Parathyroid adenoma (tissue), 2 donors: ENCODE results near the gene CDKL4.

Experiments
- H2AFZ ChIP-seq: fragments of 300-600 bp; sonication (generic); one replicate; pipeline ENCODE4 v1.7.0; 2017; ENCODE audit warnings: antibody characterized with exemption, mild to moderate bottlenecking
- H3K27ac ChIP-seq: fragments of 300-600 bp; sonication (generic); one replicate; pipeline ENCODE4 v1.7.0; 2017
- H3K27me3 ChIP-seq: fragments of 300-600 bp; sonication (generic); one replicate; pipeline ENCODE4 v1.7.0; 2017; ENCODE audit warnings: low read length; ENCODE audit not compliant: control insufficient read depth, insufficient read depth
- H3K36me3 ChIP-seq: fragments of 300-600 bp; sonication (generic); one replicate; pipeline ENCODE4 v1.7.0; 2017; ENCODE audit warnings: low read length; ENCODE audit not compliant: control insufficient read depth, insufficient read depth
- H3K4me1 ChIP-seq: fragments of 300-600 bp; sonication (generic); one replicate; pipeline ENCODE4 v1.7.0; 2017; ENCODE audit warnings: control low read depth
- H3K4me2 ChIP-seq: fragments of 300-600 bp; sonication (generic); one replicate; pipeline ENCODE4 v1.7.0; 2017; ENCODE audit warnings: low read length
- H3K4me3 ChIP-seq: fragments of 300-600 bp; sonication (generic); one replicate; pipeline ENCODE4 v1.7.0; 2017; ENCODE audit warnings: low read depth, low read length
- H3K79me2 ChIP-seq: fragments of 300-600 bp; sonication (generic); one replicate; pipeline ENCODE4 v1.7.0; 2017; ENCODE audit warnings: control low read depth
- H3K9ac ChIP-seq: fragments of 300-600 bp; sonication (generic); one replicate; pipeline ENCODE4 v1.7.0; 2017; ENCODE audit warnings: mild to moderate bottlenecking
- H3K9me3 ChIP-seq: fragments of 300-600 bp; sonication (generic); one replicate; pipeline ENCODE4 v1.7.0; 2017; ENCODE audit warnings: low read length; ENCODE audit not compliant: control insufficient read depth
- TF ChIP-seq, protein P1 (sequence below): fragments of 300-600 bp; sonication (generic); IDR thresholded peaks from one replicate; pipeline ENCODE4 v1.7.0; 2017; ENCODE audit warnings: antibody characterized with exemption, mild to moderate bottlenecking
- donor health status: primary hyperparathyroidism.

The CDKL4 gene

DNA sequence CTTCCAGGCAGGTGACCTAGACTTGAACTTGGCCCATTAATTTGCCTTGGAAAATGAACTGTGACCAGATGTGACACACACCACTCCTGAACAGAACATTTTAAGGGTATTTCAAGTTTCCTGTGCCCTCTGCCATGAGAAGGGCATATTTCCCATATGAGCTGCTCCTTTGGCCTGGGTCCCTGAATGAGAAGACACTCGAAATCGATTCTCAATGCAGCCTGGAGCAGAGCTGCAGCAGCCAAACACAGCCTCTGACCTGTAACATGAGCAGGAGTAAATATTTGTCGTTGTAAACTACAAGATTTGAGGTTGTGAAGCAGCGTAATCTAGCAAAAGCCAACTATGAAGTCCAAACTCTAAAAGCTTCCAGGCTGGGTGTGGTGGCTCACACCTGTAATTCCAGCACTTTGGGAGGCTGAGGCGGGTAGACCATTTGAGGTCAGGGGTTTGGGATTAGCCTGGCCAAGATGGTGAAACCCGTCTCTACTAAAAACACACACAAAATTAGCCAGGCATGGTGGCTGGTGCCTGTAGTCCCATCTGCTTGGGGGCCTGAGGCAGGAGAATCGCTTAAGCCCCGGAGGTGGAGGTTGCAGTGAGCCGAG lies 92.8 kb downstream of the CDKL4 start:
- H3K79me2 ChIP-seq: no peaks in the 10 kb centered on the region
- no peaks in the 10 kb centered on the region for H3K36me3 ChIP-seq
- TF ChIP-seq, protein P1, sequence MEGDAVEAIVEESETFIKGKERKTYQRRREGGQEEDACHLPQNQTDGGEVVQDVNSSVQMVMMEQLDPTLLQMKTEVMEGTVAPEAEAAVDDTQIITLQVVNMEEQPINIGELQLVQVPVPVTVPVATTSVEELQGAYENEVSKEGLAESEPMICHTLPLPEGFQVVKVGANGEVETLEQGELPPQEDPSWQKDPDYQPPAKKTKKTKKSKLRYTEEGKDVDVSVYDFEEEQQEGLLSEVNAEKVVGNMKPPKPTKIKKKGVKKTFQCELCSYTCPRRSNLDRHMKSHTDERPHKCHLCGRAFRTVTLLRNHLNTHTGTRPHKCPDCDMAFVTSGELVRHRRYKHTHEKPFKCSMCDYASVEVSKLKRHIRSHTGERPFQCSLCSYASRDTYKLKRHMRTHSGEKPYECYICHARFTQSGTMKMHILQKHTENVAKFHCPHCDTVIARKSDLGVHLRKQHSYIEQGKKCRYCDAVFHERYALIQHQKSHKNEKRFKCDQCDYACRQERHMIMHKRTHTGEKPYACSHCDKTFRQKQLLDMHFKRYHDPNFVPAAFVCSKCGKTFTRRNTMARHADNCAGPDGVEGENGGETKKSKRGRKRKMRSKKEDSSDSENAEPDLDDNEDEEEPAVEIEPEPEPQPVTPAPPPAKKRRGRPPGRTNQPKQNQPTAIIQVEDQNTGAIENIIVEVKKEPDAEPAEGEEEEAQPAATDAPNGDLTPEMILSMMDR: no peak
- H3K4me2 ChIP-seq: no peak overlapping the region
- no peaks in the 10 kb centered on the region for H3K27me3 ChIP-seq
- no peaks in the 10 kb centered on the region for H3K9me3 ChIP-seq
- H3K9ac ChIP-seq: no peak overlapping the region
- no peak overlapping the region for H3K4me3 ChIP-seq
- H3K27ac ChIP-seq: no peak overlapping the region
- no peaks in the 10 kb centered on the region for H3K4me1 ChIP-seq
- peak overlapping the region; percentile 31 for H2AFZ ChIP-seq

DNA sequence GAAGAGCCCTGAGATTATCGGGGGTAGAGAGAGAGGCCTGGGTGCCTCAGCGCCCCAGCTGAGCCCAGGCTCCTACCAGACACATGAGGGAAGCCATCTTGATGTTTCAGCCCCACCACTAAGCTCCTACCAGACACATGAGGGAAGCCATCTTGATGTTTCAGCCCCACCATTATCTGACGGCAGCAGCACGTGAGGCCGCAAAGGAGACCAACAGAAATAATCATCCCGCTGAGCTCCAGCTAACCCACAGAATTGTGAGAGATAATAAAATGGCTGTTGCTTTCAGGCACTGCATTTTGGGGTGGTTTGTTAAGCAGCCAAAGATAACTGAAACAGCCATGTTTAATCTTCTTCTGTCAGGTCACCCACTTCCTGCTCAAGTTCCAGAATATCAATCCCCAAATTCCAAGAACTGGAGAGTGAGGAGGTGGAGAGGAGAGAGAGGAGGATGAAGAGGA lies 93.6 kb downstream of the CDKL4 start:
- Histone ChIP-seq H3K27me3 (no peaks in the 10 kb centered on the region), H3K4me2 (no peak overlapping the region), H3K9me3 (no peaks in the 10 kb centered on the region), H3K4me1 (no peaks in the 10 kb centered on the region), H3K4me3 (no peak overlapping the region), H3K9ac (no peak overlapping the region), H3K79me2 (no peaks in the 10 kb centered on the region), H3K27ac (no peak overlapping the region), H2AFZ (no peak overlapping the region), H3K36me3 (no peaks in the 10 kb centered on the region)
- TF ChIP-seq, protein P1: no peak

DNA sequence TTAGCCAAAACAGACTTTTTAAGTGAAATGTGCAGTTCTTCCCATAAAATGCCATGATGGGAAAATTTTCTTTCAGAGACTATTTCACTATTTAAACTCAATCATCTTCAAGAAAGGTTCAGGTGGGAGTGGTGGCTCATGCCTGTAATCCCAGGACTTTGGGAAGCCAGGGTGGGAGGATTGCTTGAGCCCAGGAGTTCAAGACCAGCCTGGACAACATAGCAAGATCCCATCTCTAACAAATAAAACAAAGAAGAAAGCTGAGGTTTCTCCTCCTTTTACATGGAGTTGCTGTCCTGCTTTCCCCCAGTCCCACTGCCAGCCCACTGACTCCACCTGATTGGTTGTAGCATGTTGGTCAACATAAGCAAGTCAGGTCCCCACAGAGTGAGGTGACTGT lies 97.1 kb downstream of the CDKL4 start:
- H3K4me2 ChIP-seq: no peak overlapping the region
- H3K9me3 ChIP-seq: no peaks in the 10 kb centered on the region
- no peak overlapping the region for H3K9ac ChIP-seq
- H3K79me2 ChIP-seq: no peaks in the 10 kb centered on the region
- TF ChIP-seq, protein P1: no peak
- no peaks in the 10 kb centered on the region for H3K27me3 ChIP-seq
- H3K36me3 ChIP-seq: no peaks in the 10 kb centered on the region
- peaks cover 4% of the 10 kb centered on the region for H3K4me1 ChIP-seq
- H2AFZ ChIP-seq: no peak overlapping the region
- no peak overlapping the region for H3K27ac ChIP-seq
- no peak overlapping the region for H3K4me3 ChIP-seq

DNA sequence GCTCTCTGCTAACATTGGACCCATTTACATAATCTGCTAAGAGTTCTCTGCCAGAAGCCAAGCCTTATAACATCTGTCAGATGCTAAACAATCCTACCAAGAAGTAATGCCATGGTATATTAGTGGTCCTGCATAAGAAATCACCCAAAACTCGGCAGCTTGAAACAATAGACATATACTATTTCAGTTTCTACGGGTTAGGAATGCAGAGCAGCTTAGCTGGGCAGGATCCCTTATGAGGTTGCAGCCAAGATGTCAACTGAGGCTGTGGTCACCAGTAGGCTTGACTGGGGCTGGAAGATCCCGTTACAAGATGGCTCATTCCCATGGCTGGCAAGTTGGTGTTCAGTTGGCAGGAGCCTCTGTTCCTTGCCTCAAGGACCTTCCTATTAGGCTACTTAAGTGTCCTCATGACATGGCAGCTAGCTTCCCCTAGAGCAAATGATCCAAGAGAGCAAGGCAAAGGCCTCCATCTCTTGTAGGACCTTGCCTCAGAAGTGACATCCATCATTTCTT lies 97.8 kb downstream of the CDKL4 start:
- H3K4me3 ChIP-seq: no peak overlapping the region
- H3K9ac ChIP-seq: no peak overlapping the region
- no peak overlapping the region for H3K27ac ChIP-seq
- H3K79me2 ChIP-seq: no peaks in the 10 kb centered on the region
- no peaks in the 10 kb centered on the region for H3K9me3 ChIP-seq
- no peak overlapping the region for H3K4me2 ChIP-seq
- no peaks in the 10 kb centered on the region for H3K36me3 ChIP-seq
- H3K4me1 ChIP-seq: peaks cover 4% of the 10 kb centered on the region
- TF ChIP-seq, protein P1: no peak
- H2AFZ ChIP-seq: no peak overlapping the region
- H3K27me3 ChIP-seq: no peaks in the 10 kb centered on the region

DNA sequence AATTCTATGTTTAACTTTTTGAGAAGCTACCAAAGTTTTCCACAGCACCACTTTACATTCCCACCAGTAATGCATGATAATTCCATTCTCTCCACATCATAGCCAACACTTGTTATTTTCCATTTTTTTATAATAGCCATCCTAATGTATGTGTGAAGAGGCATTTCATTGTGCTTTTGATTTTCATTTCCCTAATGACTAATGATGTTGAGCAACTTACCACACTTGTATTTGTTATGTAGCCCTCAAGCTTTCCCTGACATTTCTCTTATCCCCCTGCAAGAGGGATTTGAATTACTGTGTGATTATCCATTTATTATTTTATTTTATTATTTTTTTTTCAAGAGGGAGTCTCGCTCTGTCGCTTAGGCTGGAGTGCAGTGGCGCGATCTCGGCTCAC lies 99.4 kb downstream of the CDKL4 start:
- peaks cover 11% of the 10 kb centered on the region for H3K4me1 ChIP-seq

More for the DNA sequence above, 99.4 kb downstream of the CDKL4 start:
- Histone ChIP-seq H3K9ac (no peak overlapping the region), H3K4me3 (no peak overlapping the region), H3K27ac (no peak overlapping the region), H3K4me2 (no peak overlapping the region), H3K9me3 (no peaks in the 10 kb centered on the region), H3K79me2 (no peaks in the 10 kb centered on the region), H2AFZ (no peak overlapping the region), H3K27me3 (no peaks in the 10 kb centered on the region), H3K36me3 (no peaks in the 10 kb centered on the region)
- TF ChIP-seq, protein P1: no peak
